Stimulated activated CD4-positive, alpha-beta T cell treated with anti-CD3 and anti-CD28 coated beads, Interleukin-15, amount 100 ng/mL, for 48 hours (primary cell): ENCODE measurements around the gene ROCK2.
A peak's percentile ranks its signal among the peaks of the same experiment; 100 is the strongest.

Source experiments
- DNase-seq, 2 donors: peaks; one replicate each; pipeline ENCODE4 v3.0.0-alpha.2; 2020; ENCODE audit warnings: low read depth in 2 of 2

ROCK2 gene

DNA sequence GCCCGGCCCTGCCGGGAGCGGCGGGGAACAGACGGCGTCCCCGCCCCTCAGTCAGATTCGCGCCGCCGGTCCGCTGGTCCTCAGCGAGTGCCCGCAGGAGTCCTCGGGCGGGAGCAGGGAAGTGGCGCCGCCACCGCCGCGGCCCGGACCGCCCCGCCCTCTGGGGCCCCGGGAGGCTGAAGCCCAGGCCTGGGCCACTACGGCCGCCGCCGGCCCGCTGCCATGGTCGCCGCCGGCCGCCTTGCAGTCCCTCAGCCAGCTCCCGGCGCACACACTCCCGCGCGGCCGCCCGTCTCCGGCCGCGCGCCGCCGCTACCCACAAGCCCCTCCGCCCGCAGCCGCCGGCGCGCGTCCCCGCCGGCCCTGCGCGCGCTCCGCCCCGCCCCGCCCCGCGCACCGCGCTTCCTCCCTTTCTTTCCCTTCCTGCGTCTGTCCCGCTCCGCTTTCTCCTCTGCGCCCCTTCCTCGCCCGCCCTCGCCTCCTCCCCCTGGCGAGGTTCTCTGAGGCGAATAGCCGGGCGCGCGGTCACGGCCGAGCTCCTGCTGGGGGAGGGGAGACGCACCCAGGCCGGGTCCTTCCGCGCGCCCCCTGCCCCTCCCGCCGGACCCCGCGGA lies at the start of gene ROCK2:
ROCK2 (minus strand) TSS at position 295 of the 614 bp plus-strand sequence. CDS start 500 bp downstream, outside the sequence.
- DNase-seq, result peak; percentile 22 to 61

DNA sequence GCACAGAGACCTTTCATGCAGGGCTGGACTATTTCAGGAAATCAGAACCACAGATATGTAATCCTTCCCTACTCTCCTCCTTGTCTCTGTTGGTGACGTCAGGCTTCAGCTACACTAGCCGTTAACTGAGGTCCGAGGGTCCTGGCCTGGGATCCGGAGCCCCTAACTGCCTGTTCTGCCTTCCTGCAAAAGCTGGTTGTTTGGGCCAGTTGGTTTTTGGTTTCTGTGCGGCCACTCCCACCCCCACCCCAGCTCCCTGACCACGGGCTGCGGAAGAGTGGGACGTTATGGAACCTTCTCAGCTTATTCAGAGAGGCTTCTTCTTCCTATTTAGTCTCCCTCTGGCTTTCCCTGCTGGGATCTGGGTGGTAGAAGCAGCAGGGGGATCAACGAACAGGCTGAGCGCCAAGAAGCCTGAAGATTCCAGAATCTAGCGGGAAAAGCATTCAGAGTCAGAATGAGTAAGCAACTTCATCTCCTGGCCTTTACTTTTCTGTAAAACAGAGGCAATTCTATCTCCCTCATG lies 49.3 kb upstream of the ROCK2 start:
- DNase-seq, result no peak

DNA sequence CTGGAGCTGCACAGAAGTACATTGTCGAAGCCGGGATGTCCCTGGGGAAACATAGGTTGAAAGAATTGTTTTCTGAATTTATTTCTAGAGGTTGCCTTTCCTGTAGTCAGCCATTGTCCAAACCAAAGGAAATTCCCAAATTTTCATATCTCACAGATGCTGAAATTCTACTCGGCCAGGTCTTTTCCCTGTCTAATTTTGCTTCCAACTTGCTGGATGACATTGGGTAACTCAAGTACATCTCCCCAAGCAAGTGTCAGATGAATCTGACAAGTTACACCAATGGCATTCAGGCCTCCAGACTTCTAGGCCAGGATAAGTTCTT lies 47.5 kb upstream of the ROCK2 start:
- no peak for DNase-seq

DNA sequence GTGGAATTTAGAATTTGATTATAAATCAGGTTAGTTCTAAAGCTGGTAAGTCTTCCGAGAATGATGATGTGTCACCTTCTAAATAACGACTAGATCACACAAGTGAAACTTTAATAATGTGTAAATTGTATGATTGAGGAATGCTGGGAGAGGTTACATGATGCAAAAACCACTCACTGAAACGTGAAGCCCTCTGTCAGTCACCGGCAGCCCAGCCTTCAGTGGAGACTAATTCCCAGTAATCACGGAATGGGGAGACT lies 45.9 kb upstream of the ROCK2 start:
- no peak for DNase-seq

DNA sequence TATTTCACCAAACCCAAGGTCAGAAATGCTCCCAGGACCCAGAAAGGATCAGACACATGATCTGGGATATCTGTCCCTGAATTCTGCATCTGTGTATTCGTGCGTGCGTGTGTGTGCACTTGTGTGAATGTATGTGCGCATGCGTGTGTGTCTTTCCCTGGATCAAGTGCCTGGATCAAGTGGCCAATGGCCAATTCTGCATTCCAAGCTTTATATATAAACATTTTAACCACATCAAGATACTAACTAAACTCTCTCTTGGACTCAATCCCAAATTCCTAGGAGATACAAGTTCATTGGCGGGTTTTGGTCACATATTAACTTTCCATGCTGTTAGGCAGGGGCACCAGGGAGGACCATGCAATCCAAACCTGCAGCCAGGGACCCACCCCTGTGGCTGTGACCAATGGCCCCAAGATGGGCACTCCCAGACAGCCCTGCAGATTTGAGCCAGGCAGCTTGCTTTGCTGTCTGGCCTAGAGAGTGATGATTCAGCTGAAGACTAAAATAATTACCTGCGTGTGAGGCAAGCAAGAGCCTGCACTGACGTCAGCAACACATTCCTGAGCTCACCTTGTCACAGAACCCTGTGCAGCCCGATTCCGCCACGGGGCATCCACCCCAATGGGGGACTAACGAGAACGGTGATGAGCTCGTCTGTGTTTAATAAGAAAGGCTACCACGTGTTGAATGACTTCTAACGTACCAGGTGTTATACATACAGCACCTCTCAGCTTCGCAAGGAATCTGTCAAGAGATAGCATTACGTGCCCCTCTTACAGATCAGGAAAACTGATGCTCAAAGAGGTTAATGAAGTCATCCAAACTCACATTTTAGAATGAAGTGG lies 45.3 kb upstream of the ROCK2 start:
- DNase-seq, result no peak

DNA sequence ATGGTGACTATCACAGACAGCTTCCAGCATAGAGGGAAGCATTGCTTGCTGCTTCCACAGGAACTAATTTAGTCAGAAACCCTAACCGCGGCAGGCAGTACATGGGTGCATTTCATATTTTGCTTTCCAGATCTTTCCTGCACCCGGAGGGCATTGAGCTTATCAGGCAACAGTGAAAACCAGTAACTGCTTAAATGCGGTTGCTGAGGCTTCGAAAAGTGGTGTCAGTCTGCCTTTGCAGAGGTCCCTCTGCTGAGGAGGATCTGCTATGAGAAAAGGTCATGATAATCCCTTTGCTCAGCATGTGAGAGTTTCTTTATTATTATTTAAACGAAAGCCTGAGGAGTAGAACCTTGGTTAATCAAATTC lies 44.6 kb upstream of the ROCK2 start:
- DNase-seq, result no peak

DNA sequence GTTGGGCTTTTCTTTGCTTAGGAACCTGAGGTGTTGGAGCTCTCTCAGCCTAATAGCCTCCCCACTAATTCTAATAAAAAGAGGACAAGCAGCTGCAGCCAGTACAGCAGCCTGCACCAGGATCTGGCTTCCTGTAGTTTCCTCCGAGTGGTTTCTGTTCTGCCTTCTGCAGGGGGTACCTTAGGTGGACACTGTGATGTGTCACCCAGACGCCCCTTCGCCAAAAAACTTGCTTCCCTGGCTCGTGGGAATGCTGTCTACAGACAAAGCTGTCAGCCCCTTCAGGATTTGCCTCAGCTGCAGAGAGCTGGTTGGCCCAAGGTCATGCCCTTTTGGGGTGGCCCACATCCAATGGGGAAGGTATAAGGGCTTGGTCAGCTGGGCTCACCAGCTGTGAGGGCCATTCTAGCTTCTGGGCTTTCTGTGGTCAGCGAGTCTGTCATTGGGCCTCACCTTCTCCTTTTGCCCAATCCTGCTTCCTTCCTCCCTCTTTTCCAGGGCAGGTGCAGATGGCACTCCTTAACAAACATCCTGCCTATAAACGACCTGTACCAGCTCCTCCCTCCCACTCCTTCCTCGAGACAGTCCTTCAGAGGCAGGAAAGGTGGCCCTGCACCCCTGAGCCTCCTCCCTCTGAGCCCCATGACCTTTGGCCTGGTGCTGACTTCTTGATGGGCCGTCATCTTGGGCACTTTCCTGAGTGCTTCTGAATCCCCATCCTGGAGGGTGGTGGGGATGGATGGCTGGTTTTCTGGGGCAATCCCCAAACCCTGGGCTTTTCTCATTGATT lies 44.0 kb upstream of the ROCK2 start:
- no peak for DNase-seq

DNA sequence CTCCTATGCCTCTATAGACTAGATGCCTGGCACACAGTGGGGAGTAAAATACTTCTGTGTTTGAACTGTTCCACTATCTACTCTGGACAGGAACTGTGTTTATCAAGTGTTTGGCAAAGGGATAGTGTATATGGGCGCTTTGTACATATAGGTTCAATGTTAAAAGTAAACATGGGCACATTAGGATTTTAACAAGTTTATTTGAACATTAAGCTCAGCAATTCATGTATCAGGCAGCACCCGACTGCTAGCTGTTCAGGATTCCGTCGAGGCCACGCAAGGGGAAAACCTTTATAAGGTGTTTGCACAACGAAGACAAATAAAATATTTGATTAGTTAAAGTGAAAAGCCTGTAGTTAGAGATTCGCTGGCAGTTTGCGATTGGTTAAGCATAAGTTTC lies 43.4 kb upstream of the ROCK2 start:
- DNase-seq, result no peak

DNA sequence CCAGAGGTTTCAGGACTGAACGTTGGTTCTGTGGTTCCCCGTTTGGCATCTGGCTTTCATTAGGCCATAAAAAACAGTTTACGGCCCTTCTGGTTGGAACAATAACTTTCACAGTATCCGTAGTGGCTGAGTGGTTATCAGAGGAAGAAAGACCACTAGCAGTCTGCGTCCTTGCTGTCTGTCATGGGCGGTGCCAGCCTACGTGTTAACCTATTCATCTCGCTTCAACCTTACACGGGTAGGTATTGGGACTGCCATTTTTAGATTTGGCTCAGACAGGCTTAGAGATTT lies 42.6 kb upstream of the ROCK2 start:
- DNase-seq, result no peak

DNA sequence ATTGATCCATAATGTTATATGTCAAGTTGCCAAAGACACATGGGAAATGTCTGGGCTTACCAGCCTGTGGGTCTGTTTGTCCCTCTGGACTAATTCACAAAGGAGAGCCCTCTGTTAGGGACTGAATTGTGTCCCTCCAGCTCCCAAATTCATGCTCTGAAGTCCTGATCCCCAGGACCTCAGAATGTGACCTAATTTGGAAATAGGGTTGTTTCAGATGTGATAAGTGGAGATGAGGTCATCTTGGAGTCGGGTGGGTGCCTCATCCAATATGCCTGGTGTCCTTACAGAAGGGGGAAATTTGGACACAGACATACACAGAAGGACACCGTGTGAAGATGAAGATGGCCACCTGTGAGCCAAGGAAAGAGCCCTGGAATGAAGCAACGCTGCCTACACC lies 41.4 kb upstream of the ROCK2 start:
- no peak for DNase-seq

DNA sequence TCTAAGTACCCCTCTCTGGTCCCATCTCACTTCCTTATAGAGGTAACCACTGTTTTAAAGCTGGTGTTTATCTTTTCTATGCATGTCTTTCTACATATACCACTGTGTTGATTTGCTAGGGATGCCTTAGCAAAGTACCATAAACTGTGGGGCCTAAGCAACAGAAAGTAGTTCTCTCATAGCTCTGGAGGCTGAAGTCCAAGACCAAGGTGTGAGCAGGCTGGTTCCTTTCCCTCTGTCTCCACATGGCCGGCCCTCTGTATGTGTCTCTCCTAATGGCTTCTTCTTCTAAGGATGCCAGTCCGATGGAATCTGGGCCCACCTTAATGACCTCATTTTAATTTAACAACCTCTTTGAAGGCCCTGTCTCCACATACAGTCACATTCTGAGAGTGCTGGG lies 40.8 kb upstream of the ROCK2 start:
- DNase-seq, result no peak

DNA sequence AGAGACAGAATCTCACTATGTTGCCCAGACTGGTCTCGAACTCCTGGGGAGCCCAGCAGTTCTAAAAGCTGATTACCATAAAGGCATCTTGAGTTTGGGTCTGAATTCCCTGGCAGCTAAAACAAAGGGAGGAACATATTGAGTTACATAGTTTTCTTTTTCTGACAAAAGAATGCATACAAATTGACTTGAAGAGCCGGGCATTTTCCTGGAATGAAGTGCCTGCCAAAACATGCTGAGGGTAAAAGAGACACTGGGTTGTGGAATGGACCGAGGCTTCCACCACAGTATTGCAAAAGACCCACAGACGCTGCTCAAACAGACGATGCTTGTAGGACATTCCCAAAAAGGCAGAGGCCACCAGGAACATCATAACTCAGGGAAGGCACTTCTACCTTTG lies 35.1 kb upstream of the ROCK2 start:
- DNase-seq, result no peak

DNA sequence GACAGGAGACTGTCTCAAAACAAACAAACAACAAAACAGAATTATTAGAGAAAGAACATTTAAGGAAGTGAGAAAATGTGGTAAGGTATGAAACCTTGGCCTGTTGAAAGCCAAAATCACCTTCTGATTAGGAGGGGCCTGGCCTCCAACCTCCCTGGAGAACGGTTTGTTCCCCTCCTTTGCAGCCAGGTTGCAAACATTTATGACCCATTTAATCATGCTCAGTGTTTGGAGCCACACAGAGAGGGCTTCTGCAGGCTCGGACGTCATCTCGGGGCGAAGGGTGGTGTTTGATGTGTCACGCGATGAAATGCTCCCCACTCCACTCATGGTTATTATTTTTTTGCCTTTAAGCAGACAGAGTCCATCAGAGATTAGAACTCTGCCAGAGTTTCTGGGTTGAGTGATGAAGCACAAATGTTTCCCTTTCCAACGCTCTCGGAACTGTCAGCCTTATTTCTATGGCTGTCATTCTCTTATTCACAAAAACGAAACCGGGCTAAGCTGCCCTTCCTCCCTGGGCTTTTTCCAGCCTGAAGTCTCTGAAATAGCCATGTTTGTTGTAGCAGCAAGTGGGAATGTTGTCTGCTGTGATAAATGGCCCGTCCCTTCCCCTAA lies 33.6 kb upstream of the ROCK2 start:
- DNase-seq, result no peak

DNA sequence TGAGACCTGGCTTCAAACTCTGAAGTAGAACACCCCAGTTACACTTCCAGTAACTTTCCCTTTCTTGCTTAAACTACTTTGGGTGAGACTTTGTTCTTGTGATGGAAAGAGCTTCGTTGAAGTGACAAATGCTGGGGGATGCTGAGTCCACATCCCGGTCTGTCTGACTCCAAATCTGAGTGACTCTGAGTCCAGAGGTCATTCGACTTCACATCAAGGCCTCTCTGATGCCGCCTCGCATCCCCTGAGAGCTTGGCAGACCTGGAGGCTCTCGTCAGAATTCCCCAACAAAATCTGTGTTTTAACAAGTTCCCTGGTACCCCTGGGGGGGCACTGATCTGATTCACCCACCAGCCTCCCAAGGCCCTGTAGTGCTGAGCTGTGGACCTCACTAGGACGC lies 31.6 kb upstream of the ROCK2 start:
- no peak for DNase-seq

DNA sequence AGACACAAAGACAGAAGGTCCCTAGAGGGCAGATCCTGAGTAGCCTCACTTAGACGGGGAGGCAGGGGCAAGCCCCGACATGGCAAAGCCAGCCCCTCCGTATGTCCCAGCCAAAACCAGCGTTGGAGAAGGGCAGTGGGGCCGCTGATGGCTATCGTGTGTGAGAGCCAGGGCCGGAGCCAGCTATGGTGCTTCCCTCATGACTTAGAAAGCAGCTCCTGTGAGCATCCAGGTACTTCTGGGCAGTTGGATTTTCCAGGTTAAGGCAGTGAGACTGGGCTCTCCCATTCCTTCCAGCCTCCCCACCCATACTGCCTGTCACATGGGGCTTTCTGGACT lies 31.2 kb upstream of the ROCK2 start:
- no peak for DNase-seq

DNA sequence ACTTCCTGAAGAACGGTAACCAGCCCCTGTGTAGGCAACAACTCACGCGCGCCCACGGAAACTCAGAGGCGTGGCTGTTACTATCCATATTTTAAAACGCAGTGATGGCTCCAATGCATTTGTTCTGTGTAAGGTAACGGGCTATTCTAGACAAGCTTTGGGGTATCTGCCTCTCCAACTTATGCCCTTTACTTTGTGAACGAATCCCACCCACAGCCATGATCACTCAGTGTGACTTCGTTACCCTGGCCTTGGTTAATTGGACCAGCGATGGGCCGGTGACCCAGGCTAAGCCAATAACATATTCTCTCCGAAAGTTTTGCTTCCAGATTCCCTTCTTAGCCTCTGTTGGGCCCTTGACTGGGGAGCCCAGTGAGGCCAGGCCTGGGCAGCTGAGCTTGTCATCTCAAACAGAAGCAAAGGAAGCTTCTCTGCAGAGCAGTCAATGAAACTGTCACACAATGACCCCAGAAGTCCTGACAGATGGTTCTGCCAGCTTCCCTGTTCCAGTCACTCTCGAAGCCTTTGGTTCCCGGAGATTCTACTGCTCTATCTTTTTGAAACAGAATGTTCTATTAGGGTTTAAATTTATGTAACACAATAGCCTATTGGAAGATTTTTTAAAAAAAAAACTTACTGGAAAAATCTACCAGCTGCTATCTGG lies 30.7 kb upstream of the ROCK2 start:
- no peak for DNase-seq

DNA sequence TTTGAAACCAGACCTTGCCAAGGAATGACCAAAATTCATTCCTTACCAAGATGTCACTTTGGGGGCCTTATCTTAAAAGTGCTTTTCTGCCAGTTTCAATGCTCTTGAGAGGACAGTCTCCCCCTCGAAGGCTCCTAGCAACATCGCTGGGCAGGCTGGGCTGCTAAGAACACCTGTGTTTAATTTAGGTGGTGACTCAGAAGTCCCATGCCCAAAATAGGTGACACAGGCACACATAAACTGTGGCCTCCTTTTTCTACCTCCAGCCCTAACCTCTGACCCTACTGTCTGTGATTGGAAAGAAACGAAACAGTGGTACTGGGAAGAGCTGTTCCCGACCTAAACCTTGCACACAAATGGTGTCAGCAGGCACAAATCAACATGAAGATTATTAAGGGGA lies 28.7 kb upstream of the ROCK2 start:
- DNase-seq, result no peak

DNA sequence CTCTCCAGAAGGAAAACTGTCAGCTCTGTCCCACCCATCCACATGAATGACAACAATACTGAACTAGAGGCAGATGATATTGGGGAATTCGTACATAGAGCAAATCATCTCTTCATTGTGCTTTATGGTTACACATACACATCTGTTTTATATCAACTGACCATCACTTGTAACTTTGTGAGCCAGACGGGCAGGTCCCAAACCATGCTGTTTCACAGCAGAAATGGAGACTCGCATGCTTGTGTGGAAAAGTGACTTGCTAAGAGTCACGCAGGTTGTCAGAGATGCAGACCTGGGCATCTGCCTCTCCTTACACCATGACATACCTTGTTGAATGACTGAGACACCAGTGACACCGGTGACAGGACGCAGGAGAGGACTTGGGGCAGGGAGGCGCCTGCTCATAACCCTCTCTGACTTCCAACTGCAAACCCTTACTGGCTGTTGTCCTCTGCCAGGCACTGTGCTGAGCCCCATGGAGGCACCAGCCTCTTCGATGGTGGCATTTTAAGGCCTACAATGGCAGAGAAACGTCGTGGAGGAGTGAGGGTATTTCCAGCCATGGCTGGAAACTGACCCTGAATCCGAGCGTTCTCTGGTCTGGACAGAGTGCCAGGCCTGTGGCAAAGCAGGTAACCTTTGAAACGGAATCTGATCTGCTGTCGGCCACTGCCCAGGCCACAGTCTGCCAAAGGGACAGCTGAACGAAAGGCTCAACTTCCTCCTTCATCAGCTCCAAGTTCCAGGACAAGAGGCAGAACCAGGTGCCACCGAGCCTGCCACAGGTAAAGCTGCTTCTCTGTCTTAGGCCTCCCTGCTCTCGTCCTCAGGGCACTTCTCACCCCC lies 26.9 kb upstream of the ROCK2 start:
- DNase-seq, result no peak

DNA sequence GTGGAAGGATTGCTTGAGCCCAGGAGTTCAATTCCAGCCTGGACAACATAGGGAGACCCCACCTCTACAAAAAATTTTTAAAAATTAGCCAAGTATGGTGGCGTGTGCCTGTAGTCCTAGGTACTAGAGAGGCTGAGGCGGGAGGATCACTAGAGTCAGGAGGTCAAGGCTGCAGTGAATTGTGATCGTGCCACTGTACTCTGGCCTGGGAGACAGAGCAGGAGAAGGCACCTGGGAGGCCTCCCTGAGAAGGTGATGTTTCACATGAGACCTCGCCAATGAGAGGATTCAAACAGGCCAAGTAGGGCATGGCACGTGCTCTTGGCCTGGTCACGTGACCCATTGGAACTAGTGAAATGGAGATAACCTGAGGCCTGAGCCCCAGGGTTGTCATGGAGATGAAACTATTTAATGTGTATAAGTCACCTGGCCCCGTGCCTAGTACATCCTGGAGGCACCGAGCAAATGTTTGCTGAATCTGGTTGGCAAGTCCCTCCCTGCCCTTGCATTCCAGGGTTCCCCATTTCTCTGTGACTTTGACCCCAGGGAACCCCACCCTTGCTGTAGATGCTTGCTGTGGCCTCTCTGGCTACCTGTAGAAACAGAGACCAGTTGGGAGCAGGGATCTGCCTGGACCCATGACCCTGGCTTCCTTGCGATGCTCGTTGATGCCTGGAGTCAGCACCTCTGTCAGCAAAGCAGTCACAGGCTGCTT lies 26.1 kb upstream of the ROCK2 start:
- DNase-seq, result no peak

DNA sequence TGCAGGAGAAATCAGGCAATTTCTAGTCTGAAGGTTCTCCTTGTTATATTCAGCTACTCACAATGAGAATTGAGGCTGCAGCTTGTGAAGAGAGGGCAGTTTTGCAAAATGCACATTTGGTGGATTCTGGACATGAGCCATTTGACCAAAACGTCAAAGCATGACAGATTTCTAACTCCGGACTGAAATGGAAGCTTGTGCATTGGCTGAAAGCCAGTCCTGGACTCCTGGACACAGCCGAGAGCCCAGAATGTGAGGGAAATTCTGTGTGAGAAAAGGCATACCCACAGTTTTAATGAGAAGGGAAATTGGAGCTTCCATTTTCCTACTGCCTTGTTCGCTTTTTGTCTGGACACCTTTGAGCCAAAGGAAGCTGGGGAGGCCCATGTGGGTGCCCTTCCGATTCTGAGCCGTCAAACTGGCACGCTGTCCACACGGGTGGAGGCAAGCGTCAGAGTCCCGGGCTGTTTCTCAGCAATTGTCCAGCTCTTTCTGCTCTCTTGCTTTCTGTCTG lies 23.7 kb upstream of the ROCK2 start:
- no peak for DNase-seq
